GM18907 (cell line): ENCODE data around the gene ASH1L.
"Not testable (repeated sequence)": the region's sequence is repeated elsewhere in the genome, so short reads cannot be mapped to it uniquely, and the experiment has no call there.

Experiments used
- ATAC-seq: cut with Tn5 transposase; IDR thresholded peaks from one replicate; pipeline ENCODE4 v1.9.1; 2021; ENCODE audit warnings: mild to moderate bottlenecking, moderate library complexity; ENCODE audit not compliant: unreplicated experiment

ASH1L gene

DNA sequence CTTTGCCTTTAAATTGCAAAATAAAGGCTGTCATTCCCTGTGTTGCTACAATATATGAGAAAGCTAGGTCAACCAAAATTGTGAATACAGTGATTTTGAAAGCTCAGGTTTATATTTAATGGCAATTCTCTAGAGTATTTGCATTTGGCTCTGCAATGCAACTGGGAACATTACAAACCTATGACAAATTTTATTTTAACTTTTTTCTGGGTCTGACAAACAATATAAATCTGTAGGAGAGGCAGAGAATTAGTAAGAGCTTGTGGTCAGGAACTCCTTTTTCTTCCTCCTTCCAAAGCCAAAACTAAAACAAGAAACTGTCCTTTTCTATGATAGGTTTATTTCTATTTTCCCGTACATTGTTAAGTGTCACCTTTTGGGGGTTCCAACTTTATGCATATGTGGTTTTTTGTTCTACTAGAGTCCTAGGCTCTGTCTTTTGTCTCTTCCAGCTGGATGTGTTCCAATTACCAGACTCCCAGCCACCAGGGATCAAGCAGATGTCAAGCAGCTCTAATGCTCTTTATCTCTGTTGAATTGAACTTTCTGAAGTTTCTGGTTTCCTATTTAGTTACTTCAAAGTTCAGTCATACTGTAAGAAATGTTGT is 106.9 kb downstream of the ASH1L start:
- ATAC-seq: no peak

DNA sequence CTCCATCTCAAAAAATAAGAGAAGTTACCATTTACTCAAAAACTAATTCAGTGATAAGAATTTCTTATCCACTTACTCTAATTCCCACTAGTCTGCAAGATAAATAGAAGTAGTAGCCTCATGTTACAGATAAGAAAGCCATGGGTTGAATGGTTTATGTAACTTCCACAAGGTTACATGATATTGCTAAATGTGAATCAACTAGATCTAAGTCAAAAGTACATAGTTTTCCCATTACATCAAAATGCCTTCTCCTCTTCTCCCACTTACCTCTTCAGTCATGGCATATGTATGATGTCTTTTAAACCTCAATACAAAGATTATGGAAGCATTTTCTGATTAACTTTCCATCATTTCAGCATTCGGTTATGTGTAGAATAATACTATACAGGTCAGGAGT is 108.5 kb downstream of the ASH1L start:
- ATAC-seq: no peak

DNA sequence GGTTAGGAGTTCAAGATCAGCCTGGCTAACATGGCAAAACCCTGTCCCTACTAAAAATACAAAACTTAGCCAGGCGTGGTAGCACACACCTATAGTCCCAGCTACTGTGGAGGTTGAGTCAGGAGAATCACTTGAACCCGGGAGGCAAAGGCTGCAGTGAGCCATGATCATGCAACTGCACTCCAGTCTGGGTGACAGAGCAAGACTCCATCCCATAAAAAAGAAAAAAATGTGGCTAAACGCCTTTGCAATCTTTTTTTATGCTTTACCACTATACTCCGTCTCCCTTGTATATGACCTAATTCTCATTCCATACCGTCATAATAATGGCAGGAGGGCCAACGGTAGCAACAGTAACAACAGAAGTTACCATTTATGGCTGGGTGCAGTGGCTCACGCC is 109.5 kb downstream of the ASH1L start:
- no peak for ATAC-seq

DNA sequence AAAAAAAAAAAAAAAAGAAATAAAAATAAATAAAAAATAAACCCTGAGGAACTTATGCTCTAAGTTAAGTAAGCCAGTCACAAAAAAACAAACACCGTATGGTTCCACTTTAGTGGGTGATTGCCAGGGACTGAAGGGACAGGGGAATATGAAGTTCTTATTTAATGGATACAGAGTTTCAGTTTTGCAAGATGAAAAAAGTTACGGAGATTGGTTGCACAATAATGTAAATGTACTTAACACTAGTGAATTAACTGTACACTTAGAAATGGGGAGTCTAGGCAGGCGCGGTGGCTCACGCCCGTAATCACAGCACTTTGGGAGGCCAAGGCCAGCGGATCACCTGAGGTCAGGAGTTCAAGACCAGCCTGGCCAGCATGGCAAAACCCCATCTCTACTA is 111.4 kb downstream of the ASH1L start:
- ATAC-seq: no peak

DNA sequence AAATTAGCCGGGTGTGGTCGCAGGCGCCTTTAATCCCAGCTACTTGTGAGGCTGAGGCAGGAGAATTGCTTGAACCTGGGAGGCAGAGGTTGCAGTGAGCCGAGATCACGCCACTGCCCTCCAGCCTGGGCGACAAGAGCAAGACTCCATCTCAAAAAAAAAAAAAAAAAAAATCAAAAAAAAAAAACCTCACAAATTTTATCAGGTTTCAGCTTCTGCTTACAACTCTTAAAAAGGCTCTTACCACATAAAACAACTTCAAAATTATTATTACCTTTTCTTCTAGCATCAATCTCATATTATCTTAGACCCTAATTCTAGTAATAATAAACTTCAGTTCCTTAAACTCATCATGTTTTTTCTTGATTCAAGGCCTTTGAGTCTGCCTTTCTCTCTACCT is 120.2 kb downstream of the ASH1L start:
- not testable (repeated sequence) for ATAC-seq

DNA sequence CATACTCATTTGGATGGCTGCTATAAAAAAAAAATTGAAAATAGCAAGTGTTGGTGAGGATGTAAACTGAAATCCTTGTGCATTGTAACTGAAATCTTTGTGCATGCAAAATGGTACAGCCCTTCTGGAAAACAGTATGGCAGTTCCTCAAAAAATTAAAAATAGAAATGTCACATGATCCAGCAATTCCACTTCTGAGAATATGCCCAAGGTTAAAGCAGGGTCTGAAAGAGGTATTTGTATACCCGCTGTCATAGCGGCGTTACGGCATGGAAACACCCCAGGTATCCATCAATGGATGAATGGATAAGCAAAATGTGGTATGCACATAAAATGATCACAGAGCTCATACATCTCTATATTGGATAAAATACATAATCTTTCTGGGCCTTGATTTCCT is 125.2 kb downstream of the ASH1L start:
- ATAC-seq: no peak

DNA sequence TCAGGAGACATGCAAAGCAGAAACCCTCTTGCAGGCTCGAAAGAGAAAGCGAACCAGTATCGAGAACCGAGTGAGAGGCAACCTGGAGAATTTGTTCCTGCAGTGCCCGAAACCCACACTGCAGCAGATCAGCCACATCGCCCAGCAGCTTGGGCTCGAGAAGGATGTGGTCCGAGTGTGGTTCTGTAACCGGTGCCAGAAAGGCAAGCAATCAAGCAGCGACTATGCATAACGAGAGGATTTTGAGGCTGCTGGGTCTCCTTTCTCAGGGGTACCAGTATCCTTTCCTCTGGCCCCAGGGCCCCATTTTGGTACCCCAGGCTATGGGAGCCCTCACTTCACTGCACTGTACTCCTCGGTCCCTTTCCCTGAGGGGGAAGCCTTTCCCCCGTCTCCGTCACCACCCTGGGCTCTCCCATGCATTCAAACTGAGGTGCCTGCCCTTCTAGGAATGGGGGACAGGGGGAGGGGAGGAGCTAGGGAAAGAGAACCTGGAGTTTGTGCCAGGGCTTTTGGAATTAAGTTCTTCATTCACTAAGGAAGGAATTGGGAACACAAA is 128.7 kb downstream of the ASH1L start:
- not testable (repeated sequence) for ATAC-seq

DNA sequence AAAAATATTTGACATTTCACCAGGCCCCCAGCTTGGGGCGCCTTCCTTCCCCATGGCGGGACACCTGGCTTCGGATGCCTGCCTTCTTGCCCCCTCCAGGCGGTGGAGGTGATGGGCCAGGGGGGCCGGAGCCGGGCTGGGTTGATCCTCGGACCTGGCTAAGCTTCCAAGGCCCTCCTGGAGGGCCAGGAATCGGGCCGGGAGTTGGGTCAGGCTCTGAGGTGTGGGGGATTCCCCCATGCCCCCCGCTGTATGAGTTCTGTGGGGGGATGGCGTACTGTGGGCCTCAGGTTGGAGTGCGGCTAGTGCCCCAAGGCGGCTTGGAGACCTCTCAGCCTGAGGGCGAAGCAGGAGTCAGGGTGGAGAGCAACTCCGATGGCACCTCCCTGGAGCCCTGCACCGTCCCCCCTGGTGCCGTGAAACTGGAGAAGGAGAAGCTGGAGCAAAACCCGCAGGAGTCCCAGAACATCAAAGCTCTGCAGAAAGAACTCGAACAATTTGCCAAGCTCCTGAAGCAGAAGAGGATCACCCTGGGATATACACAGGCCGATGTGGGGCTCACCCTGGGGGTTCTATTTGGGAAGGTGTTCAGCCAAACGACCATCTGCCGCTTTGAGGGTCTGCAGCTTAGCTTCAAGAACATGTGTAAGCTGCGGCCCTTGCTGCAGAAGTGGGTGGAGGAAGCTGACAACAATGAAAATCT is 129.3 kb downstream of the ASH1L start:
- not testable (repeated sequence) for ATAC-seq

DNA sequence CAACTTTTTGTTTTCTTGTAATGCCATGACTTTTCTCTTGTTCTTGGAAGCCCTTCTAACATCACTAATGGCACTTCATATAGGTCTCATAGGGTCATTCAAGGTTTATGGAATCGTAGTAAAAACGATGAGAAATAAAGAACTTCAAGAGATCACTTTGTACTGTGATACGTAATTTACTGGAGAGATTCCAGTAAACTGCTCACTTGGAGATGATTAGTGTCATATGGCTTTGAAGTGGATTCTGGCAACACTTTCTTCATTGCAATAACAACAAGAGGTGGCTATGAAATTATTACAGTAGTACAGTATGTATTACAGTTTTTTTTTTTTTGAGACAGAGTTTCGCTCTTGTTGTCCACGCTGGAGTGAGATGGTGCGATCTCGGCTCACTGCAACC is 138.5 kb downstream of the ASH1L start:
- no peak for ATAC-seq

DNA sequence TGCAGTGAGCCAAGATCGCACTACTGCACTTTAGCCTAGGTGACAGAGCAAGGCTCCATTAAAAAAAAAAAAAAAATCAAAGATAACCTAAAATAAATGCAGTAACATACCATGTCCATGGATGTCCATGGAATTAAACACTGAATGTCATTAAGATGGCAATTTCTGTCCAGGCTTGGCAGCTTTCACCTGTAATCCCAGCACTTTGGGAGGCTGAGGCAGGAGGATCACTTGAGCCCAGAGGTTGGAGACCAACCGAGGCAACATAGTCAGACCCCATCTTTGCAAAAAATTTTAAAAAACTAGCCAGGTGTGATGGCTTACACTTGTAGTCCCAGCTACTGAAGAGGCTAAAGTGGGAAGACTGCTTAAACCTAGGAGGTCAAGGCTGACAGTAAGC is 141.8 kb downstream of the ASH1L start:
- no peak for ATAC-seq

DNA sequence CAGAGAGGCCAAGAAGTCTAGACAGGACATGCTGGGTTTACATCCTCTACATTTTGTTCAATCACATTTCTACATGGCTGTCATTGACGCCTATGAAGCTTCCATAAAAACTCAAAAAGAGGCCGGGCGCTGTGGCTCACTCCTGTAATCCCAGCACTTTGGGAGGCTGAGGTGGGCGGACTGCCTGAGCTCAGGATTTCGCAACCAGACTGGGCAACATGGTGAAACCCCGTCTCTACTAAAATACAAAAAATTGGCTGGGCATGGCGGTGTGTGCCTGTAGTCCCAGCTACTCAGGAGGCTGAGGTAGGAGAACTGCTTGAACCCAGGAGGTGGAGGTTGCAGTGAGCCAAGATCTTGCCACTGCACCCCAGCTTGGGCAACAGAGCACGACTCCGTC is 150.8 kb downstream of the ASH1L start:
- not testable (repeated sequence) for ATAC-seq

DNA sequence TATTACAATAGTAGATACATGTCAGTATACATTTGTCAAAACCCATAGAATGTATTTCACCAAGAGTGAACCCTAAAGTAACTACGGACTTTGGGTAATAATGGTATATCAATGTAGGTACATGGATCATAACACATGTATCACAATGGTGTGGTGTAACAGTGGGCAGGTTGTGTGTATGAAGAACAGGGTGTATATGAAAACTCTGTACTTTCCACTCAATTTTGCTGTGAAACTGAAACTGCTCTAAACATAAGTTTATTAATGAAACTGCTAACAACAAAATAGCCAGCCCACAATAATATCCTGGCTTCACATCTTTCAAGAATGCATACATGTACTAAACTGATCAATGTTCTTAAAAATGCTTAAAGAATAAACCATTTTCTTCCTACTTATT is 151.7 kb downstream of the ASH1L start:
- no peak for ATAC-seq

DNA sequence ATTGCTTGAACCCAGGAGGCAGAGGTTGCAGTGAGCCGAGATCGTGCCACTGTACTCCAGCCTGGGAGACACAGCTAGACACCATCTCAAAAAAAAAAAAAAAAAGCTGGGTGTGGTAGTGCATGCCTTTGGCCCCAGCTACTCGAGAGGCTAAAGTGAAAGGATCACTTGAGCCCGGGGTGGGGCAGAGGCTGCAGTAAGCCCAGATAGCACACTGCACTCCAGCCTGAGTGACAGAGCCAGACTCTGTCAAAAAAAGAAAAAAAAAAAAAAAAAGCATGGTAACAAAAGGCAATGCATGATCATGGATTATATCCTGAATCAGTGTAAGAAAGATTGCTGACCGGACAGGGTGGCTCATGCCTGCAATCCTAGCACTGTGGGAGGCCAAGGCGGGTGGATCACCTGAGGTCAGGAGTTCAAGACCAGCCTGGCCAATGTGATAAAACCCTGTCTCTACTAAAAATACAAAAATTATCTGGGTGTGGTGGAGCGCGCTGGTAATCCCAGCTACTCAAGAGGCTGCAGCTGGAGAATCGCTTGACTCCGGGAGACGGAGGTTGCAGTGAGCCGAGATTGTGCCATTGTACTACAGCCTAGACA is 165.6 kb downstream of the ASH1L start:
- no peak for ATAC-seq

DNA sequence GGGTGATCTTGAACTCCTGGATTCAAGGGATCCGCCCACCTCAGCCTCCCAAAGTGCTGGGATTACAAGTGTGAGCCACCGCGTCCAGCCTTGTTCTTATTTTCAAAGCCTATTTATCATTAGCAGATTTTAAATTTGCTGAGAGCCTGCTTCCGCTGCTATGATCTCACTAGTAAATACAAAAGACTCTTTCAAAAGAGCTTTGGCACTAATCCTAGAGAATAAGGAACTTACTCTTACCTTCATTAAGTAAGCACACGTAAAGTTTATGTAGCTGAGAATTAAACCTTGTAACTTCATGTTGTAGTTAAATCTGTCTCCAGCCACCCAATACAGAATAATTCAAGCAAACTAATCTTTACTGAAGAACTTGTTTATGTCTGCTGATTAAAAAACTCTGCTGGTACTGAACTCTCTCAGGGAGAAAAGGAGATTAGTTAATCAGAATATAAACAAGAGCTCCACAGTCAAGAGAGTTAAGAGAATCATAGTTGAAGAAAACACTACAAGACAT is 169.6 kb downstream of the ASH1L start:
- no peak for ATAC-seq

DNA sequence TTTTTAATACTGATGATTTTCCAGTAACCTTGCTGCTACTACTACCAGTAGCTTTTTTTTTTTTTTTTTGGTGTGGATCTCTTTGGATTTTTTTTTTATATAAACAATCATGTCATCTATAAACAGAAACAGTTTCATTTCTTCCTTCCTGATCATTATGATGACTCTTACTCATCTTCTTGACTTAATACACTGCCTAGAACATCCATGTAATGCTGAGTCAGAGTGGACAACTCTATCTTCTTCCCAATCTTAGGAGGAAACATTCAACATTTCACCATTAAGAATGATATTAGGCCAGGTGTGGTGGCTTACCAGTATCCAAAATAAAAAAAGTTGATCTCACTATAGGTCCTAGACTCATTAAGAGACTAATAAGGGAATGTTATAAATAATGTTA is 172.8 kb downstream of the ASH1L start:
- no peak for ATAC-seq

DNA sequence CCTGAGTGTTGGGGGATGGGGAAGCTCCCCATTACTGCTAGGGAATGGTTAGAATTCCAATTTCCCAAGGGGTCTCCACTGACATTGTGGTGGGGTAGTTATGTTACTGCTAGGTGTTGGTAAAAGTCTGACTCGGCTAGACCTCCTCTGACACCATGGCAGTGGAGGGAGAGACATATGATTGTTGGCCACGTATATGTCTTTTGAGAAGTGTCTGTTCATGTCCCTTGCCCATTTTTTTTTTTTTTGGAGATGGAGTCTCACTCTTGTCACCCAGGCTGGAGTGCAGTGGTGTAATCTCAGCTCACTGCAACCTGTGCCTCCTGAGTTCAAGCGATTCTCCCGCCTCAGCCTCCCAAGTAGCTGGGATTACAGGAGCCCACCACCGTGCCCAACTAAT is 176.8 kb downstream of the ASH1L start:
- not testable (repeated sequence) for ATAC-seq

DNA sequence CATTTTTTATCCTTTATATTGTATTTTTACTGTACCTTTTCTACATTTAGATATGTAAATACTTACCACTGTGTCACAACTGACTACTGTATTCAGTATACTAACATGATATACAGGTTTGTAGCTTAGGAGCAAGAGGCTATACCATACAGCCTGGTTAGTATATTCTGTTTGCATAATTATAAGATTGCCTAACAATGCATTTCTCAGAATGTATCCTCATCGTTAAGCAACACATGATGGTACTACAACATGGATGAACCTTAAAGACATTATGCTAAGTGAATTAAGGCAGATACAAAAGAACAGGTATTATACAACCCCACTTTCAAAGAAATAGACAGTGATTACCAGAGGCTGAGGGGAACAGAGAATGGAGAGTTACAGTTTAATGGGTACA is 179.2 kb downstream of the ASH1L start:
- no peak for ATAC-seq

DNA sequence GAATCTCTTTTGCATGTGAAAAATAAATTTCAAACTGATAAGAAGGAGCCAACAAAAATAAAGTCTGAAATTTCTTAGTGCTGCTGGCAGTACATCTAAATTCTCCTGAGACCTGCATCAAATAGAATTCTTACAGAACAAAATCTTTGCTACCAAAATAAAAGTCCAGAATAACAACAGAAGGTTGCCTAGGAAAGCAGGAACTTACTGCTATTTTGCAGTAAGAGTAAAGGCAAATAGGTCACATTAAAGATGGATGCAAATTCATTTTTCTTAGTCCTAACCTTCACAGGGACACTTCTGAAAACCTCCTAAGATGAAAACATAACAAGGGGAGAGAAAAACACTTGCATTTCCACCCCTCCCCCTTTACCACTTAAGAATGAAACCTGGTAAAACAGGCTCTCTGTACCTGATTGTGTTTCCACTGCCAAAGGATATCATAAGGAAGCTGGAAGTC is 182.9 kb downstream of the ASH1L start:
- no peak for ATAC-seq

DNA sequence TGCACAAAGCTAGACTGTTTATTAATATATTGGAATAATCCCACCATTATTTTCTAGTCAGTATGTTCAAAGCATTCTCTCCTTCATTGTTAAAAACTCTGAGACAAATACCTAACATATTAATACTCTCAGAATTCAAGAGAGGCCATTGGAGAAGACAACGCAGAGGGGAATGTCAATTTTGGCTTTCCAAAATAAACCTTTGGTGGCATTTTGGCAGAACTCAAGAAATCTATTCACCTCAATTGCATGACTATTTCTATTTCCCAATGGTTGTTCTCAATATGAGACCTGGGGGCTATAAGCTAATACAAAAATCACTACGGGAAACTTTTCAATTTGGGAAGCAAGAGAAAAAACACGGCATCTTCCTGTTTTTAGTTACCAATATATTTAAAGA is 183.4 kb downstream of the ASH1L start:
- no peak for ATAC-seq

DNA sequence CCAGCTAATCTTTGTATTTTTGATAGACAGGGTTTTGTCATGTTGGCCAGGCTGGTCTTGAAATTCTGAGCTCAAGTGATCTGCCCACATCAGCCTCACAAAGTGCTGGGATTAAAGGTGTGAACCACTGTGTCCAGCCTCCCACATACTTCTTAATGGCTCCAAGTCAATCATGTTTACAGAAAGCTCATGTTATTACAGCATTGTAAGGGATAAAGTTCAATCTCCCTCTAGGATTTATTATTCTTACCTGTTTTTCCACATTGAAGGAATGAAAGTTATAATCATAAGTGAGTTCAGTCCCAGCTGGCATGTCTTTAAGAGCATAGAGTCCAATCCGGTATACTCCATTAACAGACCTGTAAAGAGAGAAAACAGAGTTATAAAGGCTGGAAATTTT is 202.6 kb downstream of the ASH1L start:
- ATAC-seq: no peak

DNA sequence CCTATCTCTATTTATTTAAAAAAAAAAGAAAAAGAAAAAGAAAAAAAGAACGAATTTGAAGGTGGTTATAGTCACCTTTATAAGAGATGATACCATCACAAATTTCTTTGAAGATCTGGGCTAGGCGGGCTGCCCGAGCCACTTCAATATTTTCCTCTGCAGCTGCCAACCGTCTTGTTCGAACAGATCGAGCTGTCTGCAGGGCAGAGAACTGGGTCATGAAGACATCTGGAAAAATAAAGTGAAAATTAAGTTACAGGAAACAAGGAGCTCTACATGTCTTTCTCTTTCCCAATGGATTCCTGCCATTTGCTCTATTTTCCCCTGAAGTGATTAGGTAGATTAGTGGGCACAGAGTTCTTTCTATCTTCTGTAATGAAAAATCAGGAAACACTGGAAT is 210.0 kb downstream of the ASH1L start:
- no peak for ATAC-seq

DNA sequence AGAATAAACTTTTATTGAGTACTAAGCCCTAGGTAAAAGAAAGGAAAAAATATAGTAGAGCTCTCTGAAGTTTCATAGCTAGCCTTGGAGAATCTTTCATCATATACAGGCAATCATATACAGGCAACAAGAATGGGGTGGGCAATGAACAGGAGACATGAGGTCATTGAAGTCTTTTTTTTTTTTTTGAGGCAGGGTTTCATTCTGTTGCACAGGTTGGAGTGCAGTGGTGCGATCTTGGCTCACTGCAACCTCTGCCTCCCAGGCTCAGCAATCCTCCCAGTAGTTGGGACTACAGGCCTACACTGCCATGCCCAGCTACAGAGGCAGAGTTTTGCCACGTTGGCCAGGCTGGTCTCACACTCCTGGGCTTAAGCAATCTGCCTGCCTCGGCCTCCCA is 219.8 kb downstream of the ASH1L start:
- no peak for ATAC-seq
